OCI-LY1 (cell line): ENCODE data around the gene ADCY9.

ENCODE experiments used
- CTCF ChIP-seq: fragments of 200-600 bp; sonication (generic), shearing (Covaris generic); IDR thresholded peaks from 2 replicates; pipeline ENCODE4 v1.5.1; 2017; ENCODE audit warnings: mild to moderate bottlenecking, antibody characterized with exemption, low read length, moderate library complexity, mixed read lengths
- EZH2 ChIP-seq: fragments of 200-600 bp; sonication (generic), shearing (Covaris generic); IDR thresholded peaks from 2 replicates; pipeline ENCODE4 v1.8.0; 2017; ENCODE audit warnings: borderline replicate concordance, mixed run types, mild to moderate bottlenecking, antibody characterized with exemption, low read length, moderate library complexity, mixed read lengths

GRCh38 chr16:3950343-3951193, 165.7 kb downstream of the ADCY9 start:
- TF ChIP-seq EZH2 (no peak), CTCF (no peak)
